NCI-H2196 (cell line): ENCODE measurements around the gene TRIM14.
"Not testable (repeated sequence)": the region's sequence is repeated elsewhere in the genome, so short reads cannot be mapped to it uniquely, and the experiment has no call there.

Experiments
- DNase-seq: peaks from one replicate; lab custom pipeline; 2025; ENCODE audit not compliant: unreplicated experiment; lab: John Stamatoyannopoulos, UW

The TRIM14 gene

GRCh38 chr9:98050351-98050750 lies 68.7 kb downstream of the TRIM14 start:
- no peak for DNase-seq

- DNase-seq: no peak
Observed at GRCh38 chr9:98049288-98050072, 69.5 kb downstream of the TRIM14 start.

GRCh38 chr9:98047002-98047401 lies 72.0 kb downstream of the TRIM14 start:
- no peak for DNase-seq

- no peak for DNase-seq
Observed at GRCh38 chr9:98046180-98046543, 72.9 kb downstream of the TRIM14 start.

GRCh38 chr9:98045234-98046179 lies 73.5 kb downstream of the TRIM14 start:
- DNase-seq: no peak

GRCh38 chr9:98043915-98044314 lies 75.1 kb downstream of the TRIM14 start:
- DNase-seq: no peak

GRCh38 chr9:98040212-98040611 lies 78.8 kb downstream of the TRIM14 start:
- no peak for DNase-seq

GRCh38 chr9:98039607-98040017 lies 79.4 kb downstream of the TRIM14 start:
- DNase-seq: no peak

GRCh38 chr9:98038958-98039357 lies 80.1 kb downstream of the TRIM14 start:
- DNase-seq: no peak

GRCh38 chr9:98037357-98037756 lies 81.7 kb downstream of the TRIM14 start:
- peak; percentile 27 for DNase-seq

- peak; percentile 82 for DNase-seq
Observed at GRCh38 chr9:98034593-98035546, 84.2 kb downstream of the TRIM14 start.

- no peak for DNase-seq
Observed at GRCh38 chr9:98031935-98032334, 87.1 kb downstream of the TRIM14 start.

GRCh38 chr9:98031169-98031568 lies 87.9 kb downstream of the TRIM14 start:
- no peak for DNase-seq

- no peak for DNase-seq
Observed at GRCh38 chr9:98024702-98025101, 94.3 kb downstream of the TRIM14 start.

GRCh38 chr9:98022447-98022846 lies 96.6 kb downstream of the TRIM14 start:
- DNase-seq: no peak

- no peak for DNase-seq
Observed at GRCh38 chr9:98021306-98022040, 97.5 kb downstream of the TRIM14 start.

GRCh38 chr9:98020476-98021145 lies 98.4 kb downstream of the TRIM14 start:
- DNase-seq: no peak

GRCh38 chr9:98019869-98020268 lies 99.2 kb downstream of the TRIM14 start:
- not testable (repeated sequence) for DNase-seq
